ENCODE results near the gene UGT1A7. TPM values are rescaled to one million over a fixed set of nuclear protein-coding genes. Genes with fewer than 3 reads are reported as not detected.

The UGT1A7 gene
- total RNA-seq, 1 donor from 2014 or later, result 1.3 TPM

DNA sequence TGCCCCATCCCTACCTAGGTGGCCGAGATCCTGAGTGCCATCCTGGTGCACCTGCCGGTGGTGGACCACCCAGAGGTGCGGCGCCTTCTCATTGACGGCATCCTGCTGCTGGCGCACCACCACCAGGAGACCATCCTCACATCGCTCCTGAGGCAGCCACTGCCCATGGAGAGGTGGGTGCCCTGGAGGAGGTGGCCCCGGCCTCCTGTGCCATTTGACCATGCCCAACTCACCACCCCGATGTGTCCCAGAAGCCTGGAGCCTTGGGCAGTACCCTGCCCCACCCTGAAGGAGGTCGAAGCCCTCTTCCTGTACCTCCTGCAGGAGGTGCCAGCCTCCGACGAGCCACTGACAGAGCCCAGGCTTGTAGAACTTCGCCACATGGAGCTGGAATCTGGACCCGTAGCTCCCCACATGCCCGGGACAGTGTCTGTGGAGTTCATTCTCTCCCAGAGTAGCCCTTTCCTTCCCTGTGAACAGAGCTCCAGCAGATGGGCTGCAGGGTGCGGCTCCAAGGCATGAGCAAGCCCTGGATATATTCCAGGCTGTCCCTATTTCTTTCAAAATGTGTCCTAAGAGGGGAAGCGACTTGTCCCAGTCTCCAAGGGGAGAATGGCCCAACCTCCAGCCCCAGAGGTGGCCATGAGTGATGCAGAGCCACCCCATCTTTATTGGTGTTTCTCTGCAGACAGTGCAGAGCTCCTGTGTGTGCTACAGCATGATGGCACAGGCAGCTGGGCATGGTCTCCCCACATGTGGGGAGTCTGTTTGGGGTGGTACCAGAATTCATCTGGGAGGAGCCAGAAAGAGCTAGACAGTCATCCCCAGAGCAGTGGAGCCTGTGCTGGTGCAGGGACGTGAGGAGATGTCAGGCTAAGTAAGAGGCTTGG lies 138.4 kb downstream of the UGT1A7 start:
- no peak for DNase-seq

DNA sequence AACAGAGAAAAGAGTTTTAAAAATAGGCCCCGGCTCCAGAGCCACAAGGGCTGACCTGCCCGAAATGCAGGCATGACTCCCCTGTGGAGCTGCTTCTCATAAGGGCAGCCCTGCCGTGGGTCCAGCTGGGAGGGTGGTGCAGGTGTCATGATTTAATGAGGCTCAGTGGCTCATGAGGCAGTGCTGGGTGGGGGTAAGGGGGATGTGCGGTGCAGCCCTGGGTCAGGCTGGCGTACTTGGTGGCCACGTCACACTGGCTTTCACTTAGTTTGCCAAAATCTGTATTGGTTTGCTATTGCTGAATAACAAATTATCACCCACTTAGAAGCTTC lies 139.0 kb downstream of the UGT1A7 start:
- DNase-seq, result no peak

DNA sequence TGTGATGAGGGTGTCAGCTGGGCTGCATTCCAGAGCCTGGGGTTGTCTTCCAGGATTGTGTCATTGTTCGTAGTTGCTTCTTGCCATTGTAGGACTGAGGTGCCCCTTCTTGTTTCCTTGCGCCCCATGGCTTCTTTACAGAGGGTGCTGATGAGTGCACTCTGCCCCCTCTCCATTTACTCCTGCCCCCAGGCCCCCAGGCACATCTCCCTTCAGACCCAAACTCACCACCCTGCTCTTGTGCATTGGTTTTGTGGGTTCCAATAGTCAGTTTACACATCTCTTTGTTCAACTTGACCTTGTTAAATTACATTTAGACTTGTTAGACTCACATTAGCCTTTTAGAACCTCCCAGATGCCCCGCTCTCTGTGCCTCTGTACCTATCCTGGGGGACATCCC lies 139.5 kb downstream of the UGT1A7 start:
- DNase-seq, result no peak

- DNase-seq, result no peak
Measured at GRCh38 chr2:233821709-233822100, 140.0 kb downstream of the UGT1A7 start.

GRCh38 chr2:233822101-233822771 lies 140.5 kb downstream of the UGT1A7 start:
- DNase-seq, result no peak

Other genes with a start within 250 kb of the UGT1A7 start
- 37.3 TPM for gene USP40, start 115.1 kb upstream of the UGT1A7 start, total RNA-seq
- 0.31 TPM for gene UGT1A8, start 64.3 kb upstream of the UGT1A7 start, total RNA-seq
- gene UGT1A10, start 45.5 kb upstream of the UGT1A7 start, total RNA-seq, result not detected
- not detected for gene UGT1A9, start 10.0 kb upstream of the UGT1A7 start, total RNA-seq
- 9.6 TPM for gene UGT1A6, start 11.0 kb downstream of the UGT1A7 start, total RNA-seq
- gene UGT1A5, start 31.0 kb downstream of the UGT1A7 start, total RNA-seq, result 0.51 TPM
- 1.6 TPM for gene UGT1A4, start 36.8 kb downstream of the UGT1A7 start, total RNA-seq
- 0.51 TPM for gene UGT1A3, start 47.1 kb downstream of the UGT1A7 start, total RNA-seq
- 0.41 TPM for gene UGT1A1, start 78.4 kb downstream of the UGT1A7 start, total RNA-seq
- 2.5 TPM for gene MROH2A, start 96.4 kb downstream of the UGT1A7 start, total RNA-seq
- 9.8 TPM for gene HJURP, start 172.6 kb downstream of the UGT1A7 start, total RNA-seq
- gene TRPM8, start 235.5 kb downstream of the UGT1A7 start, total RNA-seq, result not detected

Measured in tongue (tissue), 2 donors.